Inferior parietal cortex (tissue), 1 donor: ENCODE data around the gene LMOD3.

Experiments
- DNase-seq: peaks from one replicate; pipeline ENCODE4 v3.0.0-alpha.2; 2016; ENCODE audit errors: extremely low spot score

The LMOD3 gene

DNA sequence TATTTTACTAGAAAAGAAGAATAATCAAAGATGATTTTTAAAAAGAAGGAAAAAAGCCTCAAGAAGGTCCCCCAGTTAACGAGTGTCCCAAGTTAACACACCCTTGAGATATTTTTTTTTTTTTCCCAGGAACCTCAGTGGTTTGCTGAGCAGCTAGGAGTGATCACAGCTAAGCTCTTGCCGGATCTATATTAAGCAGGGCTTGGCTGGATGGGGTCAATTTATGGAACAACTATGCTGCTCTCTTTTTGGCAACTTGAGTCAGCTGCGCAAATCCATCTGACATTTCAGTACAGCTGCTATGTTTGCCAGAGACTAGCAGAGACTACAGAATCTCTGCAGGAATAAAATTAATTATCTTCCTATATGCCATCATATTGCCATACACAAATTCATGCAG lies at the start of gene LMOD3:
Gene LMOD3 (minus strand): TSS at position 193 of the 400 bp plus-strand sequence. CDS start 209 bp downstream, outside the sequence.
- DNase-seq = no peak

DNA sequence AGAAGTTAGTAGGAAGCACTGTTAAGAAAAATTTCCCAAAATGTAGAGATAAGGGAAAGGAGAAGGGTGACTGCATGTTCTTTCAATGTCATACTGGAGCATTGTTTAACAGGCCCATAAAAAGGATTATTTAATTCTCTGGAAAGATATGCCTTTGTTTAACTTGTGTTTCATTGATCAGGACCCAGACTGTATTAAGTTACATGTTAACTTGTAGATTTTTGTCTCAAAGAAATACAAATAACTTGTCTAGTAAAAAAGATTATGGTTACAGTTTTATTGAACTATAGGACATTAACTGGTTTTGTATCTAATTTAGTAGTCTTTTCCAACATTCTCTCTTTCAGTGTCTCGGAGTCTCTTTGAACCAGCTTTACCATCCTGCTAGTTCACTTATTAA lies 49.7 kb upstream of the LMOD3 start:
- no peak for DNase-seq

- DNase-seq = no peak
Observed at GRCh38 chr3:69166446-69166845, 44.1 kb upstream of the LMOD3 start.

- DNase-seq = no peak
Observed at GRCh38 chr3:69165744-69166143, 43.3 kb upstream of the LMOD3 start.

- DNase-seq = no peak
Observed at GRCh38 chr3:69164296-69164695, 41.9 kb upstream of the LMOD3 start.

GRCh38 chr3:69162308-69162980 lies 40.0 kb upstream of the LMOD3 start:
- no peak for DNase-seq

GRCh38 chr3:69161587-69162307 lies 39.4 kb upstream of the LMOD3 start:
- DNase-seq = peak; percentile 88

- no peak for DNase-seq
Observed at GRCh38 chr3:69160525-69160924, 38.1 kb upstream of the LMOD3 start.

DNA sequence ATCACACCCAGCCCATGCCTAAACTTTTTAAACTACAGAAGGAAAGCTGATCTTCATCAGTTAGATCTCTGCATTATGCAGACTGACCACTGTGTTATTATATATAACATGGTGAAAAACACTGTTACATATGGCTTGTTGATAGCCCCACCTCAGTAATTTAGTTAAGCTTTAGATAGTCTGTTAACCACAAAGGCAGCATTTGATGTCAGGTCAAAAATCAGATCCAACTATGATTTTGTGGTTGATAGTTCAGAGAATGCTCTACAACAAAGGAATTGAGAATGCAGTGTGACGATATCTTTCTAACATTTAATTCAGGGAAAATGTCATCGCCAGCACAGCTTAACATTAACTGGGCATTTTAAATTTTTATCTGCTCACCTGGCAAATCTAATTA lies 37.7 kb upstream of the LMOD3 start:
- no peak for DNase-seq

GRCh38 chr3:69149586-69149985 lies 27.2 kb upstream of the LMOD3 start:
- DNase-seq = no peak

DNA sequence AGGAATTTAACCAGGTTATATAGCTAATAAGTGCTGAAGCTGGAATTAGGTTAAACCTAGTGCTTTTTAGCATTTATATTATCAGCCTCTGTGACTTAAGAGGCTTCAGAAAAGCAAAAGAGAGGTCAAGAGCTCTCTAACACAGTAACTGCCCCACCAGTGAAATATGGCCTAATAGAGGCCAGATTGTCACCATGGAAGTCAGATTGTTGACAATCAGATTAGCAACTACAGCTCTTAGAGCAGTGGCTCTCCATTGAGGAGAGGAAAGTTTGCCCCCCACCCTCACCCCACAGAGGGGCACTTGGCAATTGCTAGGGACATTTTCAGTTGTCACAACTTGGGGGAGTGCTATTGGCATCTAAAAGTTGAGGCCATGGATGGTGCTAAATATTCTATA lies 23.3 kb upstream of the LMOD3 start:
- DNase-seq = no peak

- DNase-seq = no peak
Observed at GRCh38 chr3:69144631-69145245, 22.3 kb upstream of the LMOD3 start.

DNA sequence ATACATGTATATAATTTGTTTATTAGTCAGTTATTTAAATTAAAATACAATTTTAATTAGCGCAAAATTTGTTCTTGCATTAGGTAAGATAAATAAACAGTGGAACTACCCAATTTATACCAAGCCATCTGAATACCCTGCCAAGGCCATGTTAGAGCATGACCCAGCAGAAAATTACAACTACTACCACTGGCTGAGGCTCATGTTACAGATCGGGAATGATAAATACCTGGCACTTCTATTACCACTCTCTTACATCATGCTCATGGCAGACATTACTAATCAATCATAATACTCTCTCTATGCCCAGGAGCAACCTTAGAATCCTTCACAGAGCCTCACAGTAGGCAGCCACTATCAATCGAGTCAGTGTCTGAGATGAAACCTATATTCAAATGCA lies 21.2 kb upstream of the LMOD3 start:
- no peak for DNase-seq

DNA sequence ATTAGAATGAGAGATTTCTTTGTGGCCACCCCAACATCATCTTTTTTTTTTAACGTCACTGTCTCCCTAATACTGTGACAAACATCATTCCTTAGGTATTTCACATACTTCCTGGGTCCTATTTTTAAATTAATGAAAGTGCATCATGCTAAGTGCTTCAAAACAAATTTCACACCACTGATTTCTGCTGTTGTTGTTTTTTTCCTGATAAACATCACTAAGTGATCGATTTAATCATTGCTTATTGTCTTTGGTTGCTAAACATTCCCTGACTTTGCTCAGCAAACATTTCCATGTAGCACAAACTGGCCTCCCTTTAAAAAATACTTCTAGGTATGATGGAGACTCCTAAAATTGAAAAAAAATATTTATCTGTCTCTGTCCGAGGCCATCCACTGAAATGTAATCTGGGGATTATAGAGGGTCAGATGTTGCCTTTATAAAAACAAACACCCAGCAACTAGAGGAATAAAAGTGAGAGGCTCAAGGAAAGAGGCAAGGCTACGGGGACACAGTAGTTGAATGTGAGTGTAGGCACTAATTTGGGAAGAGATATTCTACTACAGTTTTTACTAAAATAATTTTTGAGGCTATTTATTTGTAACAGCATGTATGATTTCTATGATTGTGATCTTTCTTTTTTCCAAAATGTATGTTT lies 20.5 kb upstream of the LMOD3 start:
- no peak for DNase-seq

- DNase-seq = no peak
Observed at GRCh38 chr3:69142090-69142489, 19.7 kb upstream of the LMOD3 start.

DNA sequence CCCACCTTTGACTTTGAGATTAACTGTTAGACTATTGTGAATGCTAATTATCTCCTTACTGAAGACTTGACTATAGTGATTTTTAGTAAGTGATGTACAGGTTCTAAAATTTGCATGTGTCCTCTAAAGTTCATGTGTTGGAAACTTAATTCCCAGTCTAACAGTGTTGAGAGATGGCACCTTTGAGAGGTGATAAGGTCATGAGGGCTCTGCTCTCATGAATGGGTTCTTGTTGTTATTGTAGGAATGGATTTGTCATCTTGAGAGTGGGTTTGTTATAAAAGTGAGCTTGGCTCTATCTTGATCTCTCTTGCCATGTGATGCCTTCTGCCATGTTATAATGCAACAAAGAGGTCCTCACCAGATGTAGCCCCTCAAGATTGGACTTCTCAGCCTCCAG lies 18.9 kb upstream of the LMOD3 start:
- no peak for DNase-seq

DNA sequence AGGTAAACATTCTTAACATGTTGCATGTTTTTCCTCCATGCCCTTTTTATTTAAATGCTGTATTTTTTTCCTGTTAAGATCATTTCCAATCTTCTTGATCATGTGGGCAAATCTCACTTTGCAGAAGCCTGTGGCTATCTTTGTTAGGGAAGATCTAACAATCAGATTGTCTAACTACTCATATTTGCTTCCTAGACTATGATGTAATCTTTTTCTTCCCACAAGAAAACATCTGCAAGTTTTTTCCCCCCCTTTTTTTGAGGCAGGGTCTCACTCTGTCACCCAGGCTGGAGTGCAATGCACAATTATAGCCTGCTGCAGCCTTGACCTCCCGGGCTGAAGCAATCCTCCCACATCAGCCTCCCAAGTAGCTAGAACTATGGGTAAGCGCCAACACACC lies 15.0 kb upstream of the LMOD3 start:
- no peak for DNase-seq

GRCh38 chr3:69137005-69137404 lies 14.6 kb upstream of the LMOD3 start:
- no peak for DNase-seq

- no peak for DNase-seq
Observed at GRCh38 chr3:69130689-69131088, 8.3 kb upstream of the LMOD3 start.

DNA sequence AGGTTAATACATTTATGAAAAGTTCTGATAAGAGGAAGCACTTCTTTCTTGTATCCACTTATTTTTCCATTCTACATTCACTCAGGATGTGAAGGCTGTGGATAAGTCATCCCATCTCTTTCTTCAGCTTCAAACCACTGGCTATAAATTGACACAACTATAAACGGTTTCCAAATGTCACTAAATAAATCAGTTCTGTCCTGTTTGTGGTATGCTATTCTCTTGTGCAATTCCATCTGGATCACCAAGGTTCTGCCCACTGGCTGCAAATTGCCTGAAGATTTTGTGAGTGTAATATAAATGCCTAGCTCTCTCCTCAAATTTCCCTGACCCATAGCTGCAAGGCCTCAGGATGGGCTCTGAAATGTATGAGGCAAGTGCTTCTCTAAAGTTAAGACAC lies 7.1 kb upstream of the LMOD3 start:
- no peak for DNase-seq

DNA sequence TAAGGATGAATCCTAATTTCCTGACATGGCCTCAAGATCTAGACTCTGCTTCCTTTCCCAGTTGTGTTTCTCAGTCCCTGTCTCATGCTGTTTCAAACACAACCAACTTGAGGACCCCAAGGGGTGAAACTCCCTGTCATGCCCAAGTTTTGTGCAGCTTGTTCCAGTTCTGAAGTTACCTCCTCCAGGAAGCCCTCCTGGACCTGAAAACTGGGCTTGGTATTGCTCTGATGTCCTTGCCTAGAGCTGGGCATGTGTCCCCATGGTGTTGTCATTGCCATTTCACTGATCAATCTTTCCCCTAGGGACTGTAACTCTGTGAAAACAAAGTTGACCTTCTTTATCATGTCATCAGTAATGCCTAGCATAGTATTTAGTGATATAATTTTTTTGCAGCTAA lies 6.1 kb upstream of the LMOD3 start:
- DNase-seq = no peak

- no peak for DNase-seq
Observed at GRCh38 chr3:69126999-69127398, 4.6 kb upstream of the LMOD3 start.

- DNase-seq = no peak
Observed at GRCh38 chr3:69126216-69126615, 3.8 kb upstream of the LMOD3 start.
